Right lobe of liver (tissue), 4 donors: ENCODE results near the gene NNMT.

Experiments
- CTCF ChIP-seq, 4 donors: fragments of 200-600 bp in 3 of 4; fragments of 450-650 bp in 1 of 4; IDR thresholded peaks; one replicate each; pipeline versions ENCODE4 v1.5.1 to v1.8.0; 2016 to 2022; ENCODE audit warnings: antibody characterized with exemption in 4 of 4, mild to moderate bottlenecking in 2 of 4
- POLR2A ChIP-seq: fragments of 450-650 bp; IDR thresholded peaks from one replicate; pipeline ENCODE4 v1.6.1; 2017; ENCODE audit warnings: antibody characterized with exemption, mild to moderate bottlenecking
- donor health status: DM: no; HTN: no; CAD: no.
- donor health status: DM: no; HTN: no; CAD: no.
- donor health status: DM: no; HTN: yes; CAD: no.

DNA sequence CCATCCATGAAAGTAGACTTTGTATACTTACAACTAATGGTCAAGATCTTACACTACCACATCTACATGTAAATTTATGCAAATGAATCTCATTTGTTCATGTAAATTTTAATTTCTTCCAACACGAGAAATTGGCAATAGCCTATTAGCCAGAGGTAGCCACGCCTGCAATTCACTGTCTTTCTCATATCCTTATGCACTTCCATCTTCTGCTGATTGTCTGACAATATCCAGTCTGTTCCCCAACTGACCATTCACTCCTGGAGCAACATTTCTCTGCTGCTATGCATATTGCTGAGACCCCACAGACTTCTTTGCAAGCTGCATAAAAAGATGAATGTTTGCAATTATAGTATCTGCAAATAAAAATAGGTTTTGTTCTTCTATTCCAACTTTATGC, 2.5 kb downstream of the NNMT start:
- TF ChIP-seq CTCF (IDR thresholded peaks at IDR 0.05) (no peak), POLR2A (no peak)
